ENCODE results near the gene KLF5. TPM values are rescaled to one million over a fixed set of nuclear protein-coding genes. Genes with fewer than 3 reads are reported as not detected.

Gene KLF5
- total RNA-seq, 1 experiment from 2014 or later: 65.9 TPM

DNA sequence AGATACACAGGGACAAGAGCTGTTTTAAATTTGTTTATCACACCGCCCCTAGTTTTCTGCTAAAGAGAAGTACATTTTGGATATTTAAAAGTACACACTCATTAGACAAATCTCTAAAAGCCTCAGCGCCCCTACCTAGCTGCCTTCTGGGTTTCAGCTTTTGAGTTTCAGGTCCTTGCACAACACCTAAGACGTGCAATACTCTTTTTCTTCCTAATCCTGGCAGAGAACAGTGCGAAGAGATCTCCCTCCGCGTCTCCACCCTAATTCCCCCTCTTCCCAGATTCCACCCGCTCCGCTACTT lies 421 bp upstream of the KLF5 start:
- CTCF ChIA-PET: interaction anchor here (0.6 kb wide), 1 partner anchor 105 kb away, joined by 4 read pairs; no protein-coding TSS in a partner anchor
- Histone ChIP-seq H3K79me2 (ENCODE audit: low read depth) (peaks cover 52% of the 10 kb centered on the region), H2AFZ (peak overlapping the region; percentile 70; the same call in 1 of the 2 replicates), H3K9me2 (ENCODE audit: insufficient read depth) (no peaks in the 10 kb centered on the region), H3K27ac (peak overlapping the region; percentile 87), H3K36me3 (ENCODE audit: low read depth) (peaks cover 25% of the 10 kb centered on the region), H3K27me3 (ENCODE audit: insufficient read depth, low read depth) (no peaks in the 10 kb centered on the region), H3K9me3 (ENCODE audit: insufficient read depth, low read depth) (no peaks in the 10 kb centered on the region), H3F3A (ENCODE audit: insufficient read depth, low read depth) (peaks cover 39% of the 10 kb centered on the region), H3K4me2 (peak overlapping the region; percentile 84), H3K4me1 (replicated peaks; ENCODE audit: insufficient read depth) (peaks cover 57% of the 10 kb centered on the region), H4K20me1 (ENCODE audit: insufficient read depth) (no peaks in the 10 kb centered on the region), H3K4me3 (peak overlapping the region; percentile 89)
- TF ChIP-seq, protein P1, sequence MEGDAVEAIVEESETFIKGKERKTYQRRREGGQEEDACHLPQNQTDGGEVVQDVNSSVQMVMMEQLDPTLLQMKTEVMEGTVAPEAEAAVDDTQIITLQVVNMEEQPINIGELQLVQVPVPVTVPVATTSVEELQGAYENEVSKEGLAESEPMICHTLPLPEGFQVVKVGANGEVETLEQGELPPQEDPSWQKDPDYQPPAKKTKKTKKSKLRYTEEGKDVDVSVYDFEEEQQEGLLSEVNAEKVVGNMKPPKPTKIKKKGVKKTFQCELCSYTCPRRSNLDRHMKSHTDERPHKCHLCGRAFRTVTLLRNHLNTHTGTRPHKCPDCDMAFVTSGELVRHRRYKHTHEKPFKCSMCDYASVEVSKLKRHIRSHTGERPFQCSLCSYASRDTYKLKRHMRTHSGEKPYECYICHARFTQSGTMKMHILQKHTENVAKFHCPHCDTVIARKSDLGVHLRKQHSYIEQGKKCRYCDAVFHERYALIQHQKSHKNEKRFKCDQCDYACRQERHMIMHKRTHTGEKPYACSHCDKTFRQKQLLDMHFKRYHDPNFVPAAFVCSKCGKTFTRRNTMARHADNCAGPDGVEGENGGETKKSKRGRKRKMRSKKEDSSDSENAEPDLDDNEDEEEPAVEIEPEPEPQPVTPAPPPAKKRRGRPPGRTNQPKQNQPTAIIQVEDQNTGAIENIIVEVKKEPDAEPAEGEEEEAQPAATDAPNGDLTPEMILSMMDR (conservative IDR thresholded peaks at IDR 0.05): no peak
- no peak for TF ChIP-seq EZH2 (IDR thresholded peaks at IDR 0.05; ENCODE audit: low read depth)
- intact Hi-C loops (cut with micrococcal nuclease; ENCODE audit: unreplicated experiment): loop anchor here (1.0 to 5.0 kb wide), 4 partner anchors 189 to 369 kb away; partner anchors contain the start of genes DIS3 and PIBF1
- BruUV-seq (replicated peaks): no TSS peak
- POLR2A ChIA-PET (ENCODE audit: unreplicated experiment): interaction anchor here (0.6 to 0.8 kb wide), 5 partner anchors 11 to 644 kb away, joined by 3 to 6 read pairs (median 3); no protein-coding TSS in a partner anchor
- DNase-seq: no peak

DNA sequence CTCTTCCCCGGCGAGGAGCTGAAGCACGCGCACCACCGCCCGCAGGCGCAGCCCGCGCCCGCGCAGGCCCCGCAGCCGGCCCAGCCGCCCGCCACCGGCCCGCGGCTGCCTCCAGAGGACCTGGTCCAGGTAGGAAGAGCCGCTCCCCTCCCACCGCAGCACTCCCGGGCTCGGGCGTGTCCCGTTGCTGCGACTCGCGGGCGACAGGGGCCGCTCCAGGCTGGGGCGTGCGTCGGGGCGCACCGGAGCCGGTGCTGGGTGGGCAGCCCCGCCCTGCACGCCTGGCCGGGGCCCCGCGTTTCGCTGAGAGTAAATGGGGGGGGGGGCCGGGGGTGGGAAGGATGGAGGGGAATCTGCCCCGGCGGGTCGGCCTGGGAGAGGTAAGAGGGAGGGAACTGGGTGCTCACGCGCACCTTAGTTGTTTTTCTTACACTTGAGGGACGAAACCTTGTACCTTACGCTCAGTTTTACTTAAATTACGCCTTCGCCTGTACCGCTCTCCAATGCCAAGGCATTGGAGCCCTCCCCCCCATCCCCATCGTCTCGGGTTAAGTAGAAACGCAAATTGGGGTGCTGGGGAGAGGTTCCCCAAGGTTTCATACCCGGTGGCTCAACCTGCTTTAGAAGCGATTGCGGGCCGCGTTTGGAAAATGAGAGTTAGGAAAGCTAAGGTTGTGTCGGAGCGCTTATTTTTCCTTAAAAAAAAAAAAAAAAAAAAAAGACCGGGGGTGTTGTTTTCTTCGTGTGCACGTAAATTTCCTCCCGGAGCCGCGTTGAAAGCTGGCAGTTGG lies 850 bp downstream of the KLF5 start:
- Histone ChIP-seq H4K20me1 (ENCODE audit: insufficient read depth) (no peaks in the 10 kb centered on the region), H3K27ac (peak overlapping the region; percentile 96), H3K9me3 (ENCODE audit: insufficient read depth, low read depth) (no peaks in the 10 kb centered on the region), H3K9me2 (ENCODE audit: insufficient read depth) (no peaks in the 10 kb centered on the region), H3K4me1 (replicated peaks; ENCODE audit: insufficient read depth) (peaks cover 68% of the 10 kb centered on the region), H3K36me3 (ENCODE audit: low read depth) (peaks cover 38% of the 10 kb centered on the region), H2AFZ (no peak overlapping the region), H3F3A (ENCODE audit: insufficient read depth, low read depth) (peaks cover 52% of the 10 kb centered on the region), H3K4me2 (peak overlapping the region; percentile 92), H3K27me3 (ENCODE audit: insufficient read depth, low read depth) (no peaks in the 10 kb centered on the region), H3K4me3 (peak overlapping the region; percentile 89), H3K79me2 (ENCODE audit: low read depth) (peaks cover 65% of the 10 kb centered on the region)
- POLR2A ChIA-PET (ENCODE audit: unreplicated experiment): interaction anchor here (0.6 to 1.2 kb wide), 4 partner anchors 42 to 647 kb away, joined by 3 to 37 read pairs (median 6); no protein-coding TSS in a partner anchor
- TF ChIP-seq, protein P1 (conservative IDR thresholded peaks at IDR 0.05): no peak
- no peak for TF ChIP-seq EZH2 (IDR thresholded peaks at IDR 0.05; ENCODE audit: low read depth)
- DNase-seq: peak; percentile 60 to 73
- CTCF ChIA-PET: interaction anchor here (0.6 to 0.7 kb wide), 2 partner anchors 108 to 278 kb away, joined by 3 to 5 read pairs; no protein-coding TSS in a partner anchor
- BruUV-seq (replicated peaks): no TSS peak
- intact Hi-C loops (cut with micrococcal nuclease; ENCODE audit: unreplicated experiment): loop anchor here (2.0 to 10.0 kb wide), 7 partner anchors 79 to 643 kb away; partner anchors contain the start of genes DIS3 and PIBF1

DNA sequence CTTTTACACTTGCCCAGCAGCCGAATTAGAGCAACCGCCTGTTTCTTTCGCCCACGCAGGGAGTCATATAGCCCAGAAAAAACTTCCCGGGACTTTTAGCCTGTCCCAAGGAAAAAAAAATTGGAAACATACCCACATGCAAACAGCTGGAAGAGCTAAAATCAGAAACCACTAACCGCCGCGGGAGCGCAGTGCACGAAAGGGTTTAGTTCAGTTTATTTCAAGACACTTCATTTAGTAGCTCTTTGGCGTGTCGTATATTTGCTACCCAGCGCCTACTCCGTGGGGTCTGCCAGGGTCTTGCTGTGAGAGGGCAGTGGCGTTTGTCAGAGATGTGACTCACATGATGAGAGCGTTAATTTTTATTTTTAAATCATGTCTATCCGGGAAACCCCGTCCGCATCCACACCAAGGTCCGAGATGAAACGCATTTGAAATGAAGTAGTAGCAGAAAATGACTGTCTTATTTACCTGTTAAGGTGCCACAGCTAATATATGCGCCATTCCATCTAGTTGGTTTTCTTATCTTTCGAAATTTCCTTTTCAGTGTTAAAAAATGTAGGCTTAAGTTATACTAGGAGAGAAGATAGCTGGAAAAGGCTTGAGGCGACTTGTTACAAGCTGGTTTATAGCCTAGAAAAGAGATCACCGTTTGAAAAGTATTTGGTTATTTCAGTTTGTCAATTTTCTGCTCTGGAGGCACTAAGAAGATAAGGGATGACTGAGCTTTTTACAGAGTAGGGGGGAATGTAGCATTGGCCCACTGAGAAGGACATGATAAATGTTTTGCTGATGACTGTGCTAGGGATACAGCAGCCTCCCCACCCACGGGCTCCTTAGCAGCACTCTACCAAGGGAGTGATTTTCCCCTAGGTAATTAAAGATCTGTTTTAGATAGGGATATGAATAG lies 1.7 kb downstream of the KLF5 start:
- TF ChIP-seq, protein P1 (conservative IDR thresholded peaks at IDR 0.05): no peak
- TF ChIP-seq EZH2 (IDR thresholded peaks at IDR 0.05; ENCODE audit: low read depth): no peak
- Histone ChIP-seq H3K79me2 (ENCODE audit: low read depth) (peaks cover 73% of the 10 kb centered on the region), H3K4me3 (peak overlapping the region; percentile 89), H3K9me2 (ENCODE audit: insufficient read depth) (no peaks in the 10 kb centered on the region), H3F3A (ENCODE audit: insufficient read depth, low read depth) (peaks cover 58% of the 10 kb centered on the region), H3K27me3 (ENCODE audit: insufficient read depth, low read depth) (no peaks in the 10 kb centered on the region), H3K9me3 (ENCODE audit: insufficient read depth, low read depth) (no peaks in the 10 kb centered on the region), H3K4me1 (replicated peaks; ENCODE audit: insufficient read depth) (peaks cover 68% of the 10 kb centered on the region), H2AFZ (no peak overlapping the region), H4K20me1 (ENCODE audit: insufficient read depth) (no peaks in the 10 kb centered on the region), H3K36me3 (ENCODE audit: low read depth) (peaks cover 46% of the 10 kb centered on the region), H3K4me2 (peak overlapping the region; percentile 92), H3K27ac (peak overlapping the region; percentile 96)
- BruUV-seq (replicated peaks): TSS peak; percentile 64
- DNase-seq: peak in 1 of 2 experiments; percentile 63
- CTCF ChIA-PET: interaction anchor here (0.6 to 0.7 kb wide), 3 partner anchors 81 to 1192 kb away, joined by 3 to 6 read pairs (median 3); no protein-coding TSS in a partner anchor
- POLR2A ChIA-PET (ENCODE audit: unreplicated experiment): interaction anchor here (0.6 to 1.2 kb wide), 7 partner anchors 43 to 647 kb away, joined by 3 to 37 read pairs (median 8); no protein-coding TSS in a partner anchor
- intact Hi-C loops (cut with micrococcal nuclease; ENCODE audit: unreplicated experiment): loop anchor here (1.0 to 10.0 kb wide), 5 partner anchors 36 to 642 kb away; no protein-coding TSS in a partner anchor
